Chondrocyte (in vitro differentiated cells): ENCODE results near the gene MTR. TPM values are rescaled to one million over a fixed set of nuclear protein-coding genes. Genes with fewer than 3 reads are reported as not detected.

Experiments used
- DNase-seq: peaks from one replicate; pipeline ENCODE4 v3.0.0; 2021; ENCODE audit warnings: mixed read lengths, low spot score
- H3K27ac Mint-ChIP-seq: one replicate; pipeline ENCODE4 v1.8.0; 2021; ENCODE audit warnings: mild to moderate bottlenecking, moderate library complexity, mixed read lengths; ENCODE audit not compliant: unreplicated experiment
- H3K27me3 Mint-ChIP-seq: 2 replicates; pipeline ENCODE4 v1.8.0; 2021; ENCODE audit warnings: low read depth, mixed read lengths
- H3K36me3 Mint-ChIP-seq: 2 replicates; pipeline ENCODE4 v1.8.0; 2021; ENCODE audit warnings: low read depth, mixed read lengths
- H3K4me1 Mint-ChIP-seq: 2 replicates; pipeline ENCODE4 v1.8.0; 2021; ENCODE audit warnings: low read depth, mild to moderate bottlenecking, mixed read lengths
- H3K4me3 Mint-ChIP-seq: one replicate; pipeline ENCODE4 v1.8.0; 2021; ENCODE audit warnings: mild to moderate bottlenecking, moderate library complexity, mixed read lengths; ENCODE audit not compliant: unreplicated experiment
- H3K9me3 Mint-ChIP-seq: 2 replicates; pipeline ENCODE4 v1.8.0; 2021; ENCODE audit warnings: low read depth, mixed read lengths
- CTCF ChIP-seq: fragments of 200-600 bp; sonication (generic); IDR thresholded peaks from 2 replicates; pipeline ENCODE4 v1.5.0; 2021; ENCODE audit warnings: antibody characterized with exemption, mild to moderate bottlenecking, moderate library complexity
- total RNA-seq: library from RNA; stranded (reverse); gene quantifications from 3 replicates; pipeline ENCODE4 v1.2.1, GENCODE V29; 2021

The MTR gene
- total RNA-seq, 1 donor from 2014 or later: 39.1 TPM

- TF ChIP-seq CTCF: no peak
- Mint-ChIP-seq H3K9me3 (no peaks in the 10 kb centered on the region), H3K4me3 (no peak overlapping the region), H3K4me1 (no peaks in the 10 kb centered on the region), H3K27me3 (peaks cover 2% of the 10 kb centered on the region), H3K27ac (no peak overlapping the region), H3K36me3 (no peaks in the 10 kb centered on the region)
- DNase-seq: no peak
Measured at GRCh38 chr1:236948381-236948780, 153.3 kb downstream of the MTR start.

DNA sequence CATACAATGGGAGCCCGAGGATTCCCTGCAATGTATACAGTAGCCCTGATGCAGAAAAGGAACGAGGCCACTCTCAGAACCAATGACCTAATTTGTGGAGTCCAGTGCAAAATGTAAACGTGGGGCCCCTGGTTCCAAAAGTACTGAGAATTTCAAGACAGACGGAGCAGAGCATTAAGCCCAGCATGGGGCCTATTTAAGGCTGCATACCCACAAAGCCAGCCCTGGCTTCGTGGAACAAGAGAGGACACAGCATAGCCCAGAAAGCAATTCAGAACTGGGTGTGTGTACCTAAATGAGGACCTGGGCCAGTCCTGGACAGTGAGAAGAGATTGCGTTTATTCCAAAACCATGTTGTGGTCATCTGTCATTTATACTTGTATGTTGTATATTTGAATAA, 153.9 kb downstream of the MTR start:
- no peak overlapping the region for H3K4me3 Mint-ChIP-seq
- no peak for TF ChIP-seq CTCF
- H3K36me3 Mint-ChIP-seq: no peaks in the 10 kb centered on the region

DNA sequence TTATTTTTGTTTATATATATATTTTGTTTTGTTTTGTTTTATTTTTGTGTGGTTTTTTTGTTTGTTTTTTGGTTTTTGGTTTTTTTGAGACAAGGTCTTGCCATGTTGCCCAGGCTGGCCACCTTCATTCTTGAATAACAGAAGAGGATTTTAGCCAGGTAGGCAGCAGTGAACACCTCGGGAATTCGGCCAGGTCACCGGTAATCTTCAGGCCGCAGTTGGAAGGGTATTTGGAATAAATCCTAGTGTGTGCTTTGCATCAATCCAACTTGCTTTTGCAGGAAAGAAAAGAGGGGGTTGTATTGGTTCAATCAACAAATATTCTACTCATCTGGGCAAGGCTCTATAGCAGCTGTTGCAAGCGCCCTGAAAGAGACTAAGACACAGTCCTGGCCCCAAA, 155.3 kb downstream of the MTR start:
- DNase-seq: no peak
- no peaks in the 10 kb centered on the region for H3K36me3 Mint-ChIP-seq
- H3K4me1 Mint-ChIP-seq: no peaks in the 10 kb centered on the region
- H3K27ac Mint-ChIP-seq: no peak overlapping the region
- peaks cover 5% of the 10 kb centered on the region for H3K9me3 Mint-ChIP-seq
- H3K4me3 Mint-ChIP-seq: no peak overlapping the region
- TF ChIP-seq CTCF: no peak
- peaks cover 6% of the 10 kb centered on the region for H3K27me3 Mint-ChIP-seq

More for the DNA sequence above, 153.9 kb downstream of the MTR start:
- no peaks in the 10 kb centered on the region for H3K9me3 Mint-ChIP-seq
- no peak overlapping the region for H3K27ac Mint-ChIP-seq
- H3K4me1 Mint-ChIP-seq: no peaks in the 10 kb centered on the region
- DNase-seq: no peak
- H3K27me3 Mint-ChIP-seq: peaks cover 2% of the 10 kb centered on the region

DNA sequence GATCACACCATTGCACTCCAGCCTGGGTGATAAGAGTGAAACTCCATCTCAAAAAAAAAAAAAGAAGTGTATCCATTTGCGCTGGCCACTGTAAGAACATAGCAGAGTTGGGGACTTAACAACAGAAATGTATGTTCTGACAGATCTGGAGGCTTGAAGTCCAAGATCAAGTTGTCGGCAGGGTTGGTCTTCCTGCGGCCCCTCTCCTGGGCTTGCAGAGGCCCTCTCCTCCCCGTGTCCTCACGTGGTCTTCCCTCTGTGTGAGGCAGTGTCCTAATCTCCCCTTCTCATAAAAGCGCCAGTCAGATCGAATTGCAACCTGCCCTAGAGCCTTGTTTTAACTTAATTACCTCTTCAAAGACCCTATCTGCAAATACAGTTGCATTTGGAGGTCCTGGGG, 156.6 kb downstream of the MTR start:
- Mint-ChIP-seq H3K27ac (no peak overlapping the region), H3K4me3 (no peak overlapping the region), H3K4me1 (no peaks in the 10 kb centered on the region), H3K27me3 (peaks cover 6% of the 10 kb centered on the region), H3K9me3 (peaks cover 6% of the 10 kb centered on the region), H3K36me3 (no peaks in the 10 kb centered on the region)
- TF ChIP-seq CTCF: no peak
- no peak for DNase-seq

- H3K27ac Mint-ChIP-seq: no peak overlapping the region
- DNase-seq: no peak
- H3K9me3 Mint-ChIP-seq: peaks cover 6% of the 10 kb centered on the region
- H3K36me3 Mint-ChIP-seq: no peaks in the 10 kb centered on the region
- H3K27me3 Mint-ChIP-seq: peaks cover 6% of the 10 kb centered on the region
- no peak for TF ChIP-seq CTCF
- no peak overlapping the region for H3K4me3 Mint-ChIP-seq
- H3K4me1 Mint-ChIP-seq: no peaks in the 10 kb centered on the region
Measured at GRCh38 chr1:236952246-236953003, 157.3 kb downstream of the MTR start.
